Measurements from ENCODE around the gene ARHGAP45. TPM values are rescaled to one million over a fixed set of nuclear protein-coding genes. Genes with fewer than 3 reads are reported as not detected.

The ARHGAP45 gene
- total RNA-seq, 4 donors from 2014 or later, result 0.83 to 7.6 (median 3.4) TPM

- no peak for ATAC-seq
- intact Hi-C loops (cut with DNase I; ENCODE audit: low total_unique reads), result no loop called here
- H3K27me3 ChIP-seq, result no peaks in the 10 kb centered on the region
- no peaks in the 10 kb centered on the region for H3K4me1 ChIP-seq
- H3K4me3 ChIP-seq, result no peak overlapping the region
- DNase-seq, result no peak
- TF ChIP-seq POLR2A (IDR thresholded peaks at IDR 0.05), result no peak
- TF ChIP-seq, protein P1, sequence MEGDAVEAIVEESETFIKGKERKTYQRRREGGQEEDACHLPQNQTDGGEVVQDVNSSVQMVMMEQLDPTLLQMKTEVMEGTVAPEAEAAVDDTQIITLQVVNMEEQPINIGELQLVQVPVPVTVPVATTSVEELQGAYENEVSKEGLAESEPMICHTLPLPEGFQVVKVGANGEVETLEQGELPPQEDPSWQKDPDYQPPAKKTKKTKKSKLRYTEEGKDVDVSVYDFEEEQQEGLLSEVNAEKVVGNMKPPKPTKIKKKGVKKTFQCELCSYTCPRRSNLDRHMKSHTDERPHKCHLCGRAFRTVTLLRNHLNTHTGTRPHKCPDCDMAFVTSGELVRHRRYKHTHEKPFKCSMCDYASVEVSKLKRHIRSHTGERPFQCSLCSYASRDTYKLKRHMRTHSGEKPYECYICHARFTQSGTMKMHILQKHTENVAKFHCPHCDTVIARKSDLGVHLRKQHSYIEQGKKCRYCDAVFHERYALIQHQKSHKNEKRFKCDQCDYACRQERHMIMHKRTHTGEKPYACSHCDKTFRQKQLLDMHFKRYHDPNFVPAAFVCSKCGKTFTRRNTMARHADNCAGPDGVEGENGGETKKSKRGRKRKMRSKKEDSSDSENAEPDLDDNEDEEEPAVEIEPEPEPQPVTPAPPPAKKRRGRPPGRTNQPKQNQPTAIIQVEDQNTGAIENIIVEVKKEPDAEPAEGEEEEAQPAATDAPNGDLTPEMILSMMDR (IDR thresholded peaks at IDR 0.05 in 4 of 5, conservative IDR thresholded peaks at IDR 0.05 in 1 of 5), result no peak
- in situ Hi-C loops (cut with MboI; ENCODE audit: low sequenced_read_pairs in 4 of 4), result no loop called here
- no peak overlapping the region for H3K27ac ChIP-seq
- peaks cover 0 to 59% of the 10 kb centered on the region in 2 donors for H3K36me3 ChIP-seq
- H3K9me3 ChIP-seq, result peaks cover 5 to 28% (median 6%) of the 10 kb centered on the region in 3 donors
Observed at GRCh38 chr19:1057176-1057855, 9.7 kb upstream of the ARHGAP45 start.

DNA sequence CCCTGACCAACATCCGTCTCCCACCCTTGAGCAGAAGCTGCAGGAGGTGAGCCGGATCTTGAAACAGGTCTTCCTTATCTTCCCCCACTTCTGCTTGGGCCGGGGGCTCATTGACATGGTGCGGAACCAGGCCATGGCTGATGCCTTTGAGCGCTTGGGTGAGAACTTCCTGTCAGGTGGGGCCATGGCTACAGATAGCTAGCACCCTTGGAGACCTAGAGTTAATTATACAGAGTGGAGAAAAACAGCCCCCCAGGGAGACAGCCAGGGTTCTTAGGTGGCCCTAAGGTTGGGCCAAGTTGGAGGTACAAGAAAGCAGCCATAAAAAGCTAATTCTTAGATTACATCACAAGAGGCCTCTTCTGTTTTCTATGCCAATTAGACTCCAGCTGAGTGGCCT lies 8.9 kb upstream of the ARHGAP45 start:
- DNase-seq, result no peak
- Histone ChIP-seq H3K36me3 (peaks cover 0 to 59% of the 10 kb centered on the region in 2 donors), H3K4me3 (no peak overlapping the region), H3K27me3 (no peaks in the 10 kb centered on the region), H3K4me1 (no peaks in the 10 kb centered on the region), H3K9me3 (peaks cover 5 to 28% (median 6%) of the 10 kb centered on the region in 3 donors), H3K27ac (no peak overlapping the region)
- intact Hi-C loops (cut with DNase I; ENCODE audit: low total_unique reads) (no loop called here), in situ Hi-C loops (cut with MboI; ENCODE audit: low sequenced_read_pairs in 4 of 4) (no loop called here)
- no peak for ATAC-seq
- TF ChIP-seq, protein P1 (IDR thresholded peaks at IDR 0.05 in 4 of 5, conservative IDR thresholded peaks at IDR 0.05 in 1 of 5), result no peak
- TF ChIP-seq POLR2A (IDR thresholded peaks at IDR 0.05), result no peak

GRCh38 chr19:1060689-1061088 lies 6.3 kb upstream of the ARHGAP45 start:
- in situ Hi-C loops (cut with MboI; ENCODE audit: low sequenced_read_pairs in 4 of 4) (no loop called here), intact Hi-C loops (cut with DNase I; ENCODE audit: low total_unique reads) (no loop called here)

GRCh38 chr19:1061987-1062386 lies 5.0 kb upstream of the ARHGAP45 start:
- Histone ChIP-seq H3K27ac (no peak overlapping the region), H3K36me3 (peaks cover 0 to 29% of the 10 kb centered on the region in 2 donors), H3K9me3 (peaks cover 5 to 19% (median 6%) of the 10 kb centered on the region in 3 donors), H3K27me3 (peaks cover 7 to 30% (median 16%) of the 10 kb centered on the region in 3 donors), H3K4me1 (peaks cover 4 to 12% of the 10 kb centered on the region in 2 donors), H3K4me3 (no peak overlapping the region)
- ATAC-seq (no peak), DNase-seq (no peak)
- intact Hi-C loops (cut with DNase I; ENCODE audit: low total_unique reads), result no loop called here
- TF ChIP-seq POLR2A (IDR thresholded peaks at IDR 0.05), result no peak
- TF ChIP-seq, protein P1 (IDR thresholded peaks at IDR 0.05 in 4 of 5, conservative IDR thresholded peaks at IDR 0.05 in 1 of 5), result no peak
- in situ Hi-C loops (cut with MboI; ENCODE audit: low sequenced_read_pairs in 4 of 4), result no loop called here

More at GRCh38 chr19:1060689-1061088, 6.3 kb upstream of the ARHGAP45 start:
- Histone ChIP-seq H3K27me3 (peaks cover 0 to 17% (median 4%) of the 10 kb centered on the region in 3 donors), H3K9me3 (peaks cover 5 to 28% (median 6%) of the 10 kb centered on the region in 3 donors), H3K36me3 (peaks cover 0 to 42% of the 10 kb centered on the region in 2 donors), H3K4me3 (no peak overlapping the region), H3K27ac (no peak overlapping the region), H3K4me1 (peaks cover 4 to 7% of the 10 kb centered on the region in 2 donors)
- no peak for TF ChIP-seq POLR2A (IDR thresholded peaks at IDR 0.05)
- TF ChIP-seq, protein P1 (IDR thresholded peaks at IDR 0.05 in 4 of 5, conservative IDR thresholded peaks at IDR 0.05 in 1 of 5), result no peak
- no peak for ATAC-seq
- no peak for DNase-seq

All from gastrocnemius medialis (tissue), 4 donors.